GM18508 (cell line): Measurements from ENCODE around the gene KRT7.

Source experiments
- ATAC-seq: cut with Tn5 transposase; IDR thresholded peaks from one replicate; pipeline ENCODE4 v1.9.1; 2021; ENCODE audit warnings: moderate number of reproducible peaks; ENCODE audit not compliant: insufficient read depth, unreplicated experiment

KRT7 gene

GRCh38 chr12:52198454-52199215, 34.4 kb upstream of the KRT7 start:
- no peak for ATAC-seq

GRCh38 chr12:52199294-52199919, 33.6 kb upstream of the KRT7 start:
- ATAC-seq, result no peak

DNA sequence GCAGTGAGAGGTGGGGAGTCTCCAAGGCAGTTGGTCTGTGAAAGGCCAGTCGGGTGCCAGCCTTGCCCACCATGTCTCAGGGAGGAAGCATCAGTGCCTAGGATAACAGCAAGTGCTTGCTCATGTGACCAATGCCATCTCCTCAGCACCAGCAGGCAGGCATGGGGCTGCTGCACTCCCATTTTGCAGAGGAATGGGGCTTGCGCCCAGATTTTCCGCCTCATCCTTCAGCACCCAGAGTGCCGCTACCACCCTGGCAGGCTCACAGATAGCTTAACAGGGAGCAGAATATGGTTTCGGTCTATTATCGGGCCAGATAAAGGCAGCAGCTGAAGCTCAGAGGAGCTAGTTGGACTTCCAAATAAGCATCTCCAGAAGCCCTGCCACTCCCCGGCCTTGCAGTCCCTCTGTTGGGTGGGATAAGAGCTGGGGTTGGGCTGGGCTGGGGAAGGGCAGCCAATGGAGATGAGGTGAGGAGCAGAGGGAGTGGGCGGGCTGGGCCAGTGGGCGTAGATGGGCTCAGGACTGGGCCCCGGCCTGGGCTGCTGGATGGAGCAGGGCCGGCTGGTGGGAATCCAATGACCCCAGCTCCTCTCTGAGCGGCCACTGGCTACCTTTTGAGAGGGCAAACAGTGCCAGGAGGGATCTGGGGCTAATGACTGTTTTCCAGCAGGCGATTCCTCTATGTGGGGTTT, 32.8 kb upstream of the KRT7 start:
- no peak for ATAC-seq

DNA sequence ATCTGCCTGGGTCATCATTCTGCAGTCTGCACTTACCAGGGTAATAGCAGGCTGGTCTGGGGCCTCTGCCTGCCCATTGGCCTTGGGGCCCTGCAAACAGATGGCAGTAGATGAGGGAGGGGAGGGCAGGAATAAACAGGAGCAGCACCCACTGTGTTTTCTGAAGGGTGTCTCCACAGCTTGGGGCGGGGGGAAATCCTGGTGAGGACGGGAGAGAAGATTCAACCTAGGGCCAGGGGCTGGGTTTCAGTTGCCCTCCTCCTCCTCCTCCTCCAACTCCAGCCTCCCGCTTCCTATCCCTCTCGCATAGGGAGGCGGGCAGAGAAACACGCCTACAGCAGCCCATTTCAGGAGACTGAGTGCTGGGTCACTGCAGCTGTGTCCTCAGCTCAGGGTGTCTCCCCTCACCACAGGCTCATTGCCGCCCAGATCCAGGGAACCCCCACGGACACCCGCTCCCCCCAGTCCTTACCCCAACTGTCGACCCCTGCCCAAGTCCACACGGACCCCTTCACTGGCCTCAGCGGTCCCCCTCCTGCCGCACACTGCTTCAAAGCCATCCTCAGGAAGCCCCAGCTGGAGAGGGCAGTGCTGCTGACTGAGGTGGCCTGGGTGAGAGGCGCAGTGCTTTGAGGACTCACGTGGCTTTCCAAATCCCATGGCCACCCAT, 32.1 kb upstream of the KRT7 start:
- no peak for ATAC-seq

GRCh38 chr12:52201451-52201839, 31.6 kb upstream of the KRT7 start:
- no peak for ATAC-seq

DNA sequence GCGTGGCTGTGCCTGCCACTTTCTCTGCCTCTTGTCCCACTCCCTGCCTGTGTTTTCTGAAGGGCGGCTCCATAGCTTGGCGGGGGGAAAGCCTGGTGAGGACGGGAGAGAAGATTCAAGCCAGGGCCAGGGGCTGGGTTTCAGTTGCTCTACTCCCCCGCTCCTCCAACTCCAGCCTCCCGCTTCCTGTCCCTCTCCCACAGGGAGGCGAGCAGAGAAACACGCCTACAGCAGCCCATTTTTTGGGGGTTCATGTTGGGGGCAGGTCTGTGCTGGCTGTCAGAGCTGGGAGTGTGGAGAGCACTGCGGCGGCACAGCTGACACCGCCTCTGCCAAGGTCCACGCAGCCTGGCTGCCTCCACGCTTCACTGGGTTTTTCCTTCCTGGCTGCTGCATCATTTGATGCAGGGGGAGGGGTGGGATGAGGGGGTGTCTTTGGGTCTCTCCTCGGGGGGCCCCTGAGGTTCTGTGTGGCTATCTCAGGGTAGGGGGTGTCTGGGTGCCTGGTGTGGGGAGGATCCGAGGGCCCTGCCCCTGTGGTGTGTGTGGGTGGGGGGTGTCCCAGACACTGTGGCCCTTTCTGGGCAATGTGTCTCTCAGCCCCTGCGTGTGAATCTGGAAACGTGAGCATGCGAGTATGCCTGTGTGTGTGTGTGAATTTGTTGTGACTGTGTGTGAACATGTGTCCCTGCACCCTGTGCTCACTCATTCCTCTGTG, 30.5 kb upstream of the KRT7 start:
- ATAC-seq, result no peak

DNA sequence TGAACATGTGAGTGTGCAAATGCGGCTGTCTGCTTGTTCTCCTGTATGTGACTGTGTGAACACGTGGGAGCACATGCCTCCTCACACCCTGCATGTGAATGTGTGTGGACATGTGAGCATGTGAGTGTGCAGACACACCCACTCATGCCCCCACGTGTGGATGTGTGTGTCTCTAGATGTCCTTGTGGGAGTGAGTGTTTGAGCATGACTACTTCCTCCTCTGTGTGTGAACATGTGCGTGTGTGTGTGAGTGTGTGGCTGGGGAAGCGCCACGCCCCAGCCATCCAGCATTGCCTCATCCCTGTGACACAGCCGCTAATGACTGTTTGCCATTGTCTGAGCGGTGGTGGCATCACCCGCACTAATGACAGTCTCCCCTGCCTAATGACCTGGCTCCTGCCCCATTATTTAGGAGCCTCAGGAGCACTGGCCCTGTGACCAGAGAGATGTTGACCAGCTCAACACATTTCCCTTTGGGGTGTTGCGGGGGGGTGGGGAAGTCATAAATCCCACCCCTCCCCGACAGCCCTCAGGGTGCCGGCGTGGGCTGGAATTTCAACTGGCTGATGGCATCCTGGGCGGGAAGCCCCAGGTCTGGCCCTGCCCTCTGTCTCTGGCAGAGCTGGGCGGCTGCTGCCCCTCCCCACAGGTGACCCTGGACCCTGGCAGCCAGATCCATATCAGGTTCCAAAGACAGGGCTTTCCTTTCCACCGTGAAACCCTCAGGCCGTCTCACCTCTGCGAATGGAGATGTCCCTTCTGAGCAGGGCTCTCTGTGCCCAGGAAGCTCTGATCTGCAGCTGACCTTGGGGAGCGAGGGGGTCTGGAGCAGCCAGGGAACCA, 29.7 kb upstream of the KRT7 start:
- ATAC-seq, result no peak

GRCh38 chr12:52204095-52204930, 28.7 kb upstream of the KRT7 start:
- no peak for ATAC-seq

DNA sequence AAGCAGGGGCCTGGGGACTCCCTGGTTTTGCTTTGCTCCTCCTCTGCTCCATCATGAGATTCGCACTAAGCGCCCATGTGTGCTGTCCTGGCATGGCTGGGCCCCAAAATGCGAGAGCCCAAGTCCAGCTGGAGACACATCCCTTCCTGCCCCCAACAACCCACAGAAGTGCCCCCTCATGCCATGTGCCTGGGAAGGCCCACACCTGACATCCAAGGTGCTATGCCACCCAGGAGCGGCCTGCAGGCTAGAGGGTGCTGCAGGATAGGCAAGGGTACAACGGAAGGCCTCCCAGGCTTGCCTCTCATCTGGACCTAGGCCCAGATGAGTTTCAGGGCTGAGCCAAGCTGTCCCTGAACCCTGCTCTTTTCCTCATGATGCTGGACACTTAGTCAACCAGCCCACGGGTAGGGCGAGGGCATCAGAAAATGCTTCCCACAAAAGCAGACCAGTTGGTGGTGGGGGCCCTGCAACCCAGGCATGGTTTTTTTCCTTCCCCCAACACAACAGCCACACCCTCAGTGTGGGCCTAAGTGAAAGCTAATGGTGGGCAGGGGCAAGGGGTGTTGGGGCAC, 28.0 kb upstream of the KRT7 start:
- no peak for ATAC-seq

GRCh38 chr12:52205612-52206303, 27.3 kb upstream of the KRT7 start:
- no peak for ATAC-seq

- ATAC-seq, result no peak
These were observed 26.6 kb upstream of the KRT7 start for GRCh38 chr12:52206304-52207040.

GRCh38 chr12:52207106-52207505, 25.9 kb upstream of the KRT7 start:
- no peak for ATAC-seq

DNA sequence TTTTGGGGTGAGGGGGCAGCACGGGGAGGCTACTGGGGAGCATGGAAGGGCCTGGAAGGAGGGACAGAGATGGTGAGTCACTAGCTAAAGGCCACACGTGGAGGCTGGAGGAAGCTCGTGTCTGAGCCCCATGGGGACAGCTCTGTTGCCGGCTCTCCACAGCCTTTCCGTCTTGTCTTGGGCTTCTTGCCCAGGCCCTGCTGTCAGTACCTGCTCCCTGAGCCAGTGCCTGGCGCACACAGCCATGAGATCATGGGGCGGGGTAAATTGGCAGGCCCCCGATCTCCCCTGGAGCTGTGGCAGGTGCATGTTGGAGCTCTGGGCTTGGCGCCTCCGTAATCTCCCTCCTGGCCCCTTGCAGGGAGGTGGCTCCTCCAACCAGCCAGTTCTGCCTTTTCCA, 25.1 kb upstream of the KRT7 start:
- no peak for ATAC-seq

- ATAC-seq, result no peak
These were observed 24.4 kb upstream of the KRT7 start for GRCh38 chr12:52208424-52209165.

DNA sequence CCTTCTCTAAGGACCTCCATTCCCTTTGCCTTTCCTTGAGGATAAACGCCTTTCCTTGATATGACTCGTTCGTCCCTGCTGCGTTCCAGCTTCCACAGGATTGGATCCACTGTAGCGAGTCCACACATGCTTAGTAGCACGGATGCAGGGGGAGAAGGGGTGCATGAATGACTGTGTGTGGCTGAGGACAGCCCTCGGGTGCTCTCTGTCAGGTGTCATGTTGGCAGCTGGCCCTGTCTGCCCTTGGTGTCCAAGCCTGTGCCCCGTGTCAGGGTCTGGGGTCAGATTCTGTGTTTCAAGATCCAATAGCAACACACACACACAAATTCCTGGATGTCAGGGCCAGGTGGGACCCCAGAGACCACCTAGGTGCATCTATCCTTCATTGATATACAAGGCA, 23.7 kb upstream of the KRT7 start:
- ATAC-seq, result no peak

GRCh38 chr12:52210186-52210924, 22.7 kb upstream of the KRT7 start:
- ATAC-seq, result no peak
